ENCODE data around the gene GCSAM. TPM values are rescaled to one million over a fixed set of nuclear protein-coding genes. Genes with fewer than 3 reads are reported as not detected.

The GCSAM gene
- total RNA-seq, 2 donors from 2014 or later, result 0.49 TPM; not detected in 1

DNA sequence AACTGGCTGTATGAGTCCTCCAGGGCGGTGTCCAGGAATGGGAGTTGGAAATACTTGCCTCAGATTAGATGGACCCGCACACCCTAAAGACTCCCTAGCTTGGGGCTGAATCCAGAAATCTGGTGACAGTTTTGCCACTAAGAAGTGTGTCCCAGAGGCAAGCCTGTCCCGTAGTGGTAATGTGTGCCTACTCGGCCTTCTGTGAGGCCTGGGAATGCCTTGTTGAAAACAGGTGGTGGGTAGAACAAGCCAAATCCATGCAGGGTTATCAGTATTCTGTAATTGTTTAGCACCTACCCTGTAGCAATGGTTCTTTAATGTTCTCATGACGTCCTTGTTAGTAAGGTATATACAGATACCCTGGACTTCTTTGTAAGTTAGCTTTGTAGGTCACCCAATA lies 45.3 kb downstream of the GCSAM start:
- H3K4me3 ChIP-seq, result peak overlapping the region; percentile 85
- DNase-seq (ENCODE audit: low spot score) (no peak), ATAC-seq (ENCODE audit: insufficient number of reproducible peaks, low FRiP score, low read depth) (no peak)
- H3K36me3 ChIP-seq, result no peaks in the 10 kb centered on the region
- no peak overlapping the region for H3K27ac ChIP-seq
- no peaks in the 10 kb centered on the region for H3K27me3 ChIP-seq (replicated peaks; ENCODE audit: insufficient read depth)
- H3K4me1 ChIP-seq (ENCODE audit: control insufficient read depth in 1 of 2, low read depth in 2 of 2), result peaks cover 8 to 12% of the 10 kb centered on the region in 2 donors
- TF ChIP-seq, protein P1, sequence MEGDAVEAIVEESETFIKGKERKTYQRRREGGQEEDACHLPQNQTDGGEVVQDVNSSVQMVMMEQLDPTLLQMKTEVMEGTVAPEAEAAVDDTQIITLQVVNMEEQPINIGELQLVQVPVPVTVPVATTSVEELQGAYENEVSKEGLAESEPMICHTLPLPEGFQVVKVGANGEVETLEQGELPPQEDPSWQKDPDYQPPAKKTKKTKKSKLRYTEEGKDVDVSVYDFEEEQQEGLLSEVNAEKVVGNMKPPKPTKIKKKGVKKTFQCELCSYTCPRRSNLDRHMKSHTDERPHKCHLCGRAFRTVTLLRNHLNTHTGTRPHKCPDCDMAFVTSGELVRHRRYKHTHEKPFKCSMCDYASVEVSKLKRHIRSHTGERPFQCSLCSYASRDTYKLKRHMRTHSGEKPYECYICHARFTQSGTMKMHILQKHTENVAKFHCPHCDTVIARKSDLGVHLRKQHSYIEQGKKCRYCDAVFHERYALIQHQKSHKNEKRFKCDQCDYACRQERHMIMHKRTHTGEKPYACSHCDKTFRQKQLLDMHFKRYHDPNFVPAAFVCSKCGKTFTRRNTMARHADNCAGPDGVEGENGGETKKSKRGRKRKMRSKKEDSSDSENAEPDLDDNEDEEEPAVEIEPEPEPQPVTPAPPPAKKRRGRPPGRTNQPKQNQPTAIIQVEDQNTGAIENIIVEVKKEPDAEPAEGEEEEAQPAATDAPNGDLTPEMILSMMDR (IDR thresholded peaks at IDR 0.05), result no peak
- no peaks in the 10 kb centered on the region for H3K9me3 ChIP-seq

DNA sequence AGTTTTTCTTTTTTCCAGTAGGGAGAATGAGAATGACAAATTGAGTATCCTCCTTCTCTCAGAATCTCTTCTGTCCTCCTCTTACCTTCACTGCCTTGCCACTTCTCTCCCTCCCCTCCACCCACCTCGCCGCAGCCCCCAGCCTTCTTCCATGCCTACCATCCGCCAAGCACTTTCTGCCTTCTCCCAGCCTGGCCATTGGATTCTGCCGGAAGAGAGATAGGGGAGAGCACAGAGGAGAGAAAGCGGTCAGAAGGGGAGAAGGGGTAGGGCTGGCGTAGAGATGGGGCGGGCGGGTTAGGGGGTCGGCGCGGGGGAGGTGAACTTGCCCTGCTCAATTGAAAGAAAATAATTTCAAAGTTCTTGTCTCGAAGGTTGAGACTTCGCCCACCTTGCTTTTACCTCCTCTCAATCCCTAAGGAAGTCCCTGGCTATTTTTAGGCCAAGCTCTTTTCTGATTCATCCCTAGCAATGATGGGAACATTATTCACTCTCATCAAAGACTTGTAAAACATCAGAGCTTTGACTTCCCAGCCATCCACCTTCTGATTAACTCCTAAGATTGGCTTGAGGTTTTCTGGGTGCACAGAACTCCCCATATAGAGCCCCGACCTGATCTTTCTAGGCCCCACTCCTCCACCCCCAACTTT lies 46.0 kb downstream of the GCSAM start:
- no peak for DNase-seq (ENCODE audit: low spot score)
- Histone ChIP-seq H3K36me3 (no peaks in the 10 kb centered on the region), H3K27ac (peak overlapping the region; percentile 53 to 59)

DNA sequence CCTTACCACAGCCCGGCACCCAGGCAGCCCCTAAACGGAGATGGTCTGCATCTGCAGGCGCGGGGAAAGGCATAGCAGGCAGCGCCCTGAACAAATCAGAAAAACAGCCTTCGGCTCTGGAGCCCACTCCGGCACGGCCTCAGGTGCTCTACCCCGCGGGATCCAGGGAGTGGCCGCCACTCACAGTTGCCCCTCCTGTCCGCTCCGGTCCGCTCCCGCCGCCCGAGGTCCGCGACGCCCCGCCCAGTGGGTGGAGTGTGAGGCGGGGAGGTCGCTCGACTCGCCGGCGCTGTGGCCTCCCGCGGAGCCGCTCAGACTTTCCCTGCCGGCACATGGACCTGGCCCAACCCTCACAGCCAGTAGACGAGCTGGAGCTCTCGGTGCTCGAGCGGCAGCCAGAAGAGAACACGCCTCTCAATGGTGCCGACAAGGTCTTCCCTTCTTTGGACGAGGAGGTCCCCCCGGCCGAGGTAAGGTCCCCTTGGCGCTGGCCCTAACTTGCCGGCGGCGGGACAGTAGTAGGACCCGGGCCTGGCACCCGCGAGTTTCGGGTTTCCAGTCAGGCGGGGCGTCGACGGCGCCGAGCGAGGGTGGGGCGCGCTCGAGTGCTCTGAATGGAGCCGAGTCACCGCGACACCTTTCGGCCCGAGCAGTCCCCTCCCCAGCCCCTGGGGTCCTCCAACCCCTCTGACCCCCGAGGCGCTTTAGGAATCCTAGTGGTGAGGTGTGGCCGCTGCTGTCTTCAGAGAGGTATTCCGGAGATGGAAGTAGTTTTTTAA lies 46.8 kb downstream of the GCSAM start, which contains the start of gene C3orf52:
Gene C3orf52, plus strand, starts transcription at position 314 of the 779 bp plus-strand sequence. Its CDS starts 19 bp downstream, at position 333.
- peak within 1 kb of the TSS; percentile 53 to 59 for H3K27ac ChIP-seq
- peak; percentile 75 for ATAC-seq (ENCODE audit: insufficient number of reproducible peaks, low FRiP score, low read depth)
- TF ChIP-seq, protein P1 (IDR thresholded peaks at IDR 0.05), result no peak
- no peak for DNase-seq (ENCODE audit: low spot score)
- peaks cover 6 to 12% of the 10 kb centered on the region in 2 donors for H3K4me1 ChIP-seq (ENCODE audit: control insufficient read depth in 1 of 2, low read depth in 2 of 2)
- H3K36me3 ChIP-seq, result no peaks in the 10 kb centered on the region
- no peaks in the 10 kb centered on the region for H3K9me3 ChIP-seq
- no peaks in the 10 kb centered on the region for H3K27me3 ChIP-seq (replicated peaks; ENCODE audit: insufficient read depth)
- peak within 1 kb of the TSS; percentile 85 for H3K4me3 ChIP-seq

More for the DNA sequence above, 46.0 kb downstream of the GCSAM start:
- Histone ChIP-seq H3K9me3 (no peaks in the 10 kb centered on the region), H3K4me3 (peak overlapping the region; percentile 85), H3K27me3 (replicated peaks; ENCODE audit: insufficient read depth) (no peaks in the 10 kb centered on the region), H3K4me1 (ENCODE audit: control insufficient read depth in 1 of 2, low read depth in 2 of 2) (peaks cover 6 to 12% of the 10 kb centered on the region in 2 donors)
- ATAC-seq (ENCODE audit: insufficient number of reproducible peaks, low FRiP score, low read depth), result peak; percentile 30
- TF ChIP-seq, protein P1 (IDR thresholded peaks at IDR 0.05), result no peak

DNA sequence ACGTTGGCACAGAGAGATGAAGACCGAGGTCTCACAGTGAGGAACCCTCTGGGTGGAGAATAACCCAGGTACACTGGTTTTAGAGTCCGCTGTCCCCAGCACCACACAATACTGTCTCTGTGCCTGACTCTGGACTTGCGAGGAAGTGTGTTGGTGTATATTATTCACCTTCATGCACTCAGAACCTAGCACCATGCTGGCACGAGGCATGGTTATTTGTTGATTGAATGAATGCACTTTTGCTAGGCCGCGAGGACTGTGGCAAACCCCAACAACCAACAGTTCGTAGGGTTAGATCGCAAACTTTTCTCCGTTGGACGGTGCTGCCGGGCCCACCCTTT lies 47.3 kb downstream of the GCSAM start:
- H3K4me3 ChIP-seq, result peak overlapping the region; percentile 85
- DNase-seq (ENCODE audit: low spot score) (no peak), ATAC-seq (ENCODE audit: insufficient number of reproducible peaks, low FRiP score, low read depth) (no peak)
- TF ChIP-seq, protein P1 (IDR thresholded peaks at IDR 0.05), result no peak
- H3K36me3 ChIP-seq, result no peaks in the 10 kb centered on the region
- H3K9me3 ChIP-seq, result no peaks in the 10 kb centered on the region
- H3K27ac ChIP-seq, result peak overlapping the region in 1 of 2 donors; percentile 59
- H3K4me1 ChIP-seq (ENCODE audit: control insufficient read depth in 1 of 2, low read depth in 2 of 2), result peaks cover 6 to 12% of the 10 kb centered on the region in 2 donors
- no peaks in the 10 kb centered on the region for H3K27me3 ChIP-seq (replicated peaks; ENCODE audit: insufficient read depth)

DNA sequence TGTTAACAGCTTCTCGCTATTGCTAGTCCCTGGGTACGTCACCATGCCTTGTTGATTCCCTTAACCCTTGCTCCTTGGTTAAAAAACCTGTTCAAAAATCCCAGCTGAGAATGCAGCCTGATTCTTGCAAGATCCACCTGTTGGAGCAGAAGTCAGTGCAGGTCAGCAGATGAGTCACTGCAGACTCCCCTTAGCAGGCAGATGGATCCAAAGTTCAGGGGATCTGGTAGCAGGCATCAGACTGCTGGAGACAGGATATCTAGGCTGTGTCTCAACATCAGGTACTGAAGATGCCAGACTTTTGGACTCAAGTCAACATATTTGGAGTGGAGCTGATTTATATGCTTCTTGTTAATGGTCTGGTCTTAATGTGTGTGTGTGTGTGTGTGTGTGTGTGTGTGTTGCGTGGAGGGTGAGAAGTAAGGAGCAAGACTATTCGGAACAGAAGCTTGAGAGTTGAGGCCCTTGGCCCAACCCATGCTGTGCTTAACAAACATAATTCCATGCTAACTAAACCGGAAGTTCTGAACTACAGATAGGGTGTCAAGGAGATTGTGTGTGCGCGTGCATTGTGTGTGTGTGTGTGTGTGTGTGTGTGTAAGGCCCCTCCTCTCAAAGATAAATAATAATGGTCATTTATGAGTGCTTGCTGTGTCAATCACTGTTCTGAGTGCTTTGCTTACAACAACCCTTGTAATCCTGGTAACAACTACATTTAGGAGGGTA lies 47.9 kb downstream of the GCSAM start:
- Histone ChIP-seq H3K27me3 (replicated peaks; ENCODE audit: insufficient read depth) (no peaks in the 10 kb centered on the region), H3K9me3 (no peaks in the 10 kb centered on the region), H3K36me3 (no peaks in the 10 kb centered on the region), H3K4me3 (no peak overlapping the region), H3K4me1 (ENCODE audit: control insufficient read depth in 1 of 2, low read depth in 2 of 2) (peaks cover 6 to 12% of the 10 kb centered on the region in 2 donors), H3K27ac (no peak overlapping the region)
- DNase-seq (ENCODE audit: low spot score) (no peak), ATAC-seq (ENCODE audit: insufficient number of reproducible peaks, low FRiP score, low read depth) (no peak)
- TF ChIP-seq, protein P1 (IDR thresholded peaks at IDR 0.05), result no peak

All from thoracic aorta (tissue), 2 donors.